M059J (cell line): Measurements from ENCODE around the gene KRTAP1-5. TPM values are rescaled to one million over a fixed set of nuclear protein-coding genes. Genes with fewer than 3 reads are reported as not detected.
A peak's percentile ranks its signal among the peaks of the same experiment; 100 is the strongest.
"Not testable (repeated sequence)": the region's sequence is repeated elsewhere in the genome, so short reads cannot be mapped to it uniquely, and the experiment has no call there.

Source experiments
- DNase-seq: peaks from one replicate; pipeline ENCODE4 v3.0.0-alpha.2; 2012; ENCODE audit warnings: low read depth
- total RNA-seq: library from RNA; depleted of rRNA; stranded (reverse); fragments of >200 nt; shearing (Covaris generic); gene quantifications from 2 replicates; pipeline ENCODE4 v1.2.3, GENCODE V29; 2014; rRNA removed

KRTAP1-5 gene, protein sequence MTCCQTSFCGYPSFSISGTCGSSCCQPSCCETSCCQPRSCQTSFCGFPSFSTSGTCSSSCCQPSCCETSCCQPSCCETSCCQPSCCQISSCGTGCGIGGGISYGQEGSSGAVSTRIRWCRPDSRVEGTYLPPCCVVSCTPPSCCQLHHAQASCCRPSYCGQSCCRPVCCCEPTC
- 3.2 and 5.7 TPM in 2 replicates for total RNA-seq

DNA sequence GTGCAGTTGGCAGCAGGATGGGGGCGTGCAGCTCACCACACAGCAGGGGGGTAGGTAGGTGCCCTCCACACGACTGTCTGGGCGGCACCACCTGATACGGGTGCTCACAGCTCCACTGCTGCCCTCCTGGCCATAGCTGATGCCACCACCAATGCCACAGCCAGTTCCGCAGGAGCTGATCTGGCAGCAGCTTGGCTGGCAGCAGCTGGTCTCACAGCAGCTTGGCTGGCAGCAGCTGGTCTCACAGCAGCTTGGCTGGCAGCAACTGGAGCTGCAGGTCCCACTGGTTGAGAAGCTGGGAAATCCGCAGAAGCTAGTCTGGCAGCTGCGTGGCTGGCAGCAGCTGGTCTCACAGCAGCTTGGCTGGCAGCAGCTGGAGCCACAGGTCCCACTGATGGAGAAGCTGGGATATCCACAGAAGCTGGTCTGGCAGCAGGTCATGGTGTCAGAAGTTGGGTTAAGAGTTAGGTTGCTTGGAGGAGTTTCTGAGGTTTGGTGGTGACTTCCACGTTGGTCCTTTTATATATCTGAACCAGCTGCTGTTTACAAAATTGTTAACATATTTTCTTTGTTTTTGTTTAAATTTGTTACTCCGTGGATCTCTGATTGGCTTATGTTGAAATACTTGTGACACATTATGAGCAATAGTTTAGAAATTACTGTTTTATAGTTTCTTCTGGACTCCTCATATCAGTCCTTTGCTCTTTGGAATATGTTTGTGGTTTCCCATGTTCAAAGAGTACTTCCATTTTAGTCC lies at the start of gene KRTAP1-5:
KRTAP1-5 (minus strand) TSS at position 494 of the 757 bp plus-strand sequence; CDS start at position 441, 53 bp downstream.
- DNase-seq, result peak; percentile 89

DNA sequence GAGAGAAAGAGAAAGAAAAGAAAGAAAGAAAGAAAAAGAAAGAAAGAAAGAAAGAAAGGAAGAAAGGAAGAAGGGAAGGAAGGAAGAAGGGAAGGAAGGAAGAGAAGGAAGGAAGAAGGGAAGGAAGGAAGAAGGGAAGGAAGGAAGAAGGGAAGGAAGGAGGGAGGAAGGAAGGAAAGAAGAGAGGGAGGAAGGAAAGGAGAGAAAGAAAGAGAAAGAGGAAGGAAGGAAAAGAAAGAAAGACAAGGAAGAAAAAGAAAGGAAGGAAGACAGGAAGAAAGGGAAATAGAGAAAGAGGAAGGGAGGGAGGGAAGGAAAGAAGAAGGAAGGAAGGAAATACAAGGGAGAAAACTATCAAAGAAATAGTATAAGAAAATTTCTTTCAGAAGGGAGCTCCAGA lies 49.8 kb upstream of the KRTAP1-5 start:
- no peak for DNase-seq

DNA sequence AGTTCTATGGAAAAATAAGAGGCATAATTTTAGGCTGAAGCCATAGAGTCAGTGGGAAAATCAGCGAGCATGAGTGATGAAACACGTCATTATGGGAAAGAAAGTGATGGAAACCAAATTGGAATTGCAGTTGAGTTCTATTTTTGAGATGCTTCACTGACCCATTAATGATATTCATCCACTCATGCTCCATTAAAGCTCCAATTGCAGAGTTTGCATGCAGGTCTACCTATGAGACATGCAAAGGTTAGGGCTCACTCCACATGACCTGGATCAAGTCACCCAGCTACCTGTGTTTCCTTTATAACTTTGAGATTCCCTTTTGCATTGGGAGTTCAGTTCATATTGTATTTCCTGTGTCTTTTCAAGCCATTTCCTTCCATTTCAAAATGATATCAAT lies 46.7 kb upstream of the KRTAP1-5 start:
- DNase-seq, result no peak

DNA sequence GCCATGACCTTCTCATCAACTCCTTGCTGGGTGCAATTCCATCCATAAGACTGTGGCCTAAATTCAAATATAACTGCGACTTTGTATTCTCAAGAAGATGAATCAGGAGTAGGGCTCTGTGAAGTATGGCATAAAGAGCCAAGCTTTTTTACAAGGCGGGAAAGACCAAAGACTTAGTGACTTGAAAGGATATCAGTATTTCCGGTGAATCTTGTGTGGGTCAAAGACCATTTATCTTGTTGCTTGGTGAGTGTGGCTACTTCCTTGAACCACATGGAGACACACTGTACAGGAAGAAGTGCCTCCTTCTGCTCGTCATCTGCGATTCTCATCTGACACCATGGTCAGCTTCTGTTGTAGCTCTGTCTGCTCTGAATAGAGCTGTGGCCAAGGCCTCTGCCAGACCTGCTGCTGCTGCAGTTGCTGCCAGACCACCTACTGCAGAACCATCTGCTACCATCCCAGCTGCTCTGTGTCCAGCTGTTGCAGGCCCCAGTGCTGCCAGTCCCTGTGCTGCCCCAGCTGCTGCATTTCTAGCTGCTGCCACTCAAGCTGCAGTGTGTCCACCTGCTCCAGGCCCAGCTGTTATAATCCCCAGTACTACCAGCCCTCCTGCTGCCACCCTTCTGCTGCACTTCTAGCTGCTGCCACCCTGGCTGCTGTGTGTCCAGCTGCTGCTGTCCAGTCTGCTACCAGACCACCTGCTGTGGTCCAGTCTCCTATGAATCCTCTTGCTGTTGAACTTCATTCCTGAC lies 44.8 kb upstream of the KRTAP1-5 start:
- no peak for DNase-seq

DNA sequence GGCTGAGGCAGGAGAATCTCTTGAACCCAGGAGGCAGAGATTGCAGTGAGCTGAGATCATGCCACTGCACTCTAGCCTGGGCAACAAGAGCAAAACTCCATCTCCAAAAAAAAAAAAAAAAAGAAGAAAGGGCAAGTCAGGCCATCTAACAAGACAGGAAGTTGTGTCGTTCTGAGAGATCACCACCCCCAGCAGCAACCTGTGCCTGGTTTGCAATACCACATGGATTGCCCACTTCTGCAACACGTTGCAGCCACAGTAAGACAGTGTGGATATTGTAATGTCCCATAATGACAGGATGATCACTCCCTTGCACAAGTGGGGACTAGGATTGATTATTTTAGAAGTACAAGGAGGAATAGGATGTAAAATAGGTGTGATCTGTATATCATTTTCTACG lies 42.0 kb upstream of the KRTAP1-5 start:
- DNase-seq, result no peak

DNA sequence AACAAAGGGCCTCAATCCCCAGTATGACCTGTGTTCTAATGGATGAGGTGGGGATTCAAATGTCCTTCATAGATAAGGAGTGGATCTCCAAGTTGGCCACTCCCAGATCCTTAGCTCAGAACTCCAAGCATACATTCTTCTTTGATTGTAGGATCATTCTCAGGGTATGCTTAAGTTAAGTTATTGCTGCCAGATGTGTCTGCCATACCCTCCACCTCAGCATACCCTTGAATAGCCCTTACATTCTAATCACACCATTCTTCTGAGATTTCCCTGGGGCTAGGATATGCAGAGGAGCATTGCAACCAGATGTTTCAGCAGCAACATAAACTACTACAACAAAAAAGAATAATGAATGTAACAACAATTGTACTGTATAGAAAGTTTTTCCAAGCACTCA lies 40.3 kb upstream of the KRTAP1-5 start:
- DNase-seq, result no peak

DNA sequence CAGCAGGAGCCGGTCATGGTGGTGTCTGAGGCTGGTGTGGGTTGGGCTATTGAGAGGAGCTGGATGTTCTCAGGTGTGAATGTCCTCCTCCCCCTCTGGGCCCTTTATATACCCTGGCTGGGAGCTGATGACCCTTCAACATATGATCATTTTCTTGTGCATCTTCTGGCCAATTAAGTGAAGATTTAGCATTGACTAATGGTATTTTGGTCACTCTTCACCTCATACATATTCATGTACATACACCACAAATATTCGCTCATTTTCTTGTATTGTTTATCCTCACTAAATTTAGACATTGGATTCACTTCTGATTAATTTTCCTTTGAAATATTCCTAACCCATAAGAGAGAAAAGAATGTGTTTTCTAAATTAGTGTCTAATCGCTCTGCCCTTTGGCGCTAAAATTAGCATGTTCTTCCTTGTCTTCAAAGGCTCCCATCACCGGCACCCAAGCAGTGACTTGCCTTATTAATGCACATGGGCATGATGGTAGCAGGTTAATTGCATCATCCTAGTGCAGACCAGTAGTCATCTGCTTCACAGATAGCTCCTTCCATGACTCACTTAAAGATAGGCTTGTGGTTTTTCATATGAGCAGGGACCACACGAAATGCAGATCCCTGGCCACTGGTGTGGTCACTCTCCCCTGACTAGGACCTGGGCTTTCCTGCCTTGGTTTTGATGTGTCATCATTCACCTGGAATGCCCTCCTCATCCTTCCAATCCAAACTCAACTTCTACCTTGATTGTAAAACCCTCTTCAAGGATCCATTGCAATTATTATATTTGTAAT lies 39.0 kb upstream of the KRTAP1-5 start, which contains the start of gene KRTAP2-4:
KRTAP2-4 (minus strand) TSS at position 51 of the 796 bp plus-strand sequence; CDS start at position 17, 34 bp downstream.
- peak; percentile 97 for DNase-seq

DNA sequence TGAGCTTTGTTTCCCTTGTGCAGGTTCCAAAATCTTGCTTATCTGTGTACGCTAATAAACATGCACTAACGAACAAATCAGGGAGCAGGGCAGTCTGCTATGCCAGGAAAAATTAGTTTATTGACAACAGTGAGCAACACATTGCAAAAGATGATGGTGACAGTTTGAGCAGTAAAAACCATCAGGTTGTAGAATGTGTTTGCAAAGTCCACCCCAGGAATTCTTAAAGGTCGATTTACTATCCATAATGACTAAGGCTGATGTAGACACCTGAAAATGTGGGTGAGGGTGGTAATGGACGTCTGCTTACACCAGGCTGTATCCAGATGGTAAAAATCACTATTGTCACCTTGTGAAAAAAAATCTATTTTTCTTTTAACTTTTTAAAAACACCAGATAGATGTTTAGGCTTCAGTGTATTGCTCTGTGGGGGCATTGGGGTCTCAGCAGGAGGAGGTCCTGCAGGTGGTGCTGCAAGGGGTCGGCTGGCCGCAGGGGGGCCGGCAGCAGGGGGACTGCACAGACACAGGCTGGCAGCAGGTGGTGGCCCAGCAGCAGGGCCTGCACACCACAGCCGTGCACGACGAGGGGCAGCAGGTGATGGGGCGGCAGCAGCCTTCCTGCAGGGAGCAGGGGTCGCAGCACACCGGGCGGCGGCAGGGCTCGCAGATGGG lies 38.1 kb upstream of the KRTAP1-5 start:
- DNase-seq, result not testable (repeated sequence)

DNA sequence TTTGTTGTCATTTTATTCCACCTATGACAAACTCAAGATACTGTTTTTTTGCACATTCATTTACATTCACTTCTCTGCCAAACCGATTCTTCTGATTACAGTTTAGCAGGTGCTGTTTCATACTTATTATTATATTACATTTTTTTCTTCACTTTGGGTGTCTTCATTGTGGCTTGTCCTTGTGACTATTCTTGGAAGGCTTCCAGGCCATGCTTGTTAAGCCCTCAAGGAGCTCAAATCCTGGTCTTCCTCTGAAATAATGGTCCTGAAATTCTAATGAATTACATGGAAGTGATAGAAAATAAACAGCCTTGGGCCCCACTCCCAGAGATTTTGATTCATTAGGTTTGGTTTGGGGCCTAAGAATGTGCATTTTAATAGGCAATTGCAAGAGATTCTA lies 37.3 kb upstream of the KRTAP1-5 start:
- DNase-seq, result peak; percentile 49

DNA sequence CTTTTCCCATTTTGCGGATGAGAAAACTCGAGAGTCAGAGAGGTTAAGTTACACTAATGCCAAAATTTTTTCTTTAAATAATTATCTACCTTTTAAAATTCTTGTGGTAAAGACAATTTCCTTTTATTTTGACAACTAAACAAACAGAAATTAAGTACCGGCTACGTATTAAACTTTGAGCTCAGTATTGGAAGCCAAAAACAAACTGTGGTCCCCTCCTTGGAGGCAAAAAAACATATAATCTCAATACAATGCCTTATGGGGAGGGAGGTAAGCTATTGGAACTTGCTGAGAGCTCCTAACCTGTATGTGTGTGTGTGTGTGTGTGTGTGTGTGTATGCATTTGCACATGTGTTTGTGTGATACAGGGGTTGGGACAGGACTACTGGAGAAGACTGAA lies 36.4 kb upstream of the KRTAP1-5 start:
- DNase-seq, result peak; percentile 61

DNA sequence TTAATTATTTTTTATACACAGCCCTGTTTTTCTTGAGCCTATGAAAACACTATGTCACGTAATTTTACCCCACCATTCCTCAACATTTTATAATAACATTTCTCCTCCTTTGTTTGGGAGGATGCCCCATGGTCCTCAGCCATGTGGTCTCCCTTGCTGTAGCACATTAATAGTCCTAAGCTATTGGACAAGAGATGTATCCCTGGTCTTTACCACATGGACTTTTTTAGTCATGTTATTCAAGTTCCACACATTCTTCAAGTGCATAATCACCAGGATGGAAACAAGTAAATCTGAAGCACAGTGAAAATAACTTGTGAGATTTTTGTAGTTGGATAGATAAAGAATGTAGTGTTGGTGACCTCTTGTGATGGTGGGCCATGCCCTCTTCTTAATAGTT lies 35.0 kb upstream of the KRTAP1-5 start:
- peak; percentile 94 for DNase-seq

DNA sequence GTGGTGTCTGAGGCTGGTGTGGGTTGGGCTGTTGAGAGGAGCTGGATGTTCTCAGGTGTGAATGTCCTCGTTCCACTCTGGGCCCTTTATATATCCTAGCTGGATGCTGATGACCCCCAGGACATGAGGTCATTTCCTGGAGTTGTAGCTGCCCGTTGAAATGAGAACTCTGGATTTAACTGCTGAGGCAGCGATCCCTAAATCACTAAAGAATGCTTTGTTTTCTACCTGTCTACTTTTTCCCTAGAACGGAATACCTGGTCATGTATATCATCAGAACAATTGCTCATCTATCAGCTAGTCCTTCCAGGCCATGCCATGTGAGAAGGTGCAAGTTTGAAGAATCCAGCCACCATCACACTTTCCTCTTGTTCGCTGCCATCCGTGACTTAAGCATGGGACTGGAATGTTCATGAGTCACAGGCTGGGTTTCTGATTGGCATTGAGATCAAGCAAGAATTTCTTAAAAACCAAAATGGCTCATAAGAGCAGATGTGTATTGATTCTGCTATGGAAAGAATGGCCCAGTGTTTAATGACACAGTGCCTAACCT lies 33.1 kb upstream of the KRTAP1-5 start, which contains the start of gene KRTAP2-3:
KRTAP2-3 (minus strand) TSS at position 63 of the 553 bp plus-strand sequence. CDS start 64 bp downstream, outside the sequence.
- peak; percentile 97 for DNase-seq

DNA sequence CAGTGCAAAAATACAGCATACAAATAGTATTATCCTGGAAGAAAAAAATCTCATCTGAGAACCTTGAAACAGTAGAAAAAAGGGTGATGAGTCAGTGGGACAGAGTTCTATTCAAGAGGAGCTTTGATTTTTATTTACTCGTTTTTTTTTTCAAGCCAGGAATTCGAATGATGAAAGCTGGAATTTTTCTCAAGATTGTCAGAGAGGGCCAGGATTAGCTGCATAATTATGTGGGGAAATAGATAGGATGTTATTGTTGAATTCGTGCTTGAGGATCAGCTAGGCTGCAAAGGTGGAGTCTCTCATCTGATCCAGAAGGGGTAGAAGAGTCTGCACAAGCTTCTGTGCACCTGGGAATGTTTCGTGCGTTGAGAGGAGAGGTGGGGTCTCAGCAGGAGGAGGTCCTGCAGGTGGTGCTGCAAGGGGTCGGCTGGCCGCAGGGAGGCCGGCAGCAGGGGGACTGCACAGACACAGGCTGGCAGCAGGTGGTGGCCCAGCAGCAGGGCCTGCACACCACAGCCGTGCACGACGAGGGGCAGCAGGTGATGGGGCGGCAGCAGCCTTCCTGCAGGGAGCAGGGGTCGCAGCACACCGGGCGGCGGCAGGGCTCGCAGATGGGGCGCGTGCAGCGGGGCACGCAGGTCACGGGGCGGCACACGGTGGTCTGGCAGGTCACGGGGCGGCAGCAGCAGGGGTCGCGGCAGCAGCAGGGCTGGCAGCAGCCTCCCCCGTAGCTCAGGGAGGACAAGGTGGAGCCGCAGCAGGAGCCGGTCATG lies 32.5 kb upstream of the KRTAP1-5 start:
- DNase-seq, result peak; percentile 92

DNA sequence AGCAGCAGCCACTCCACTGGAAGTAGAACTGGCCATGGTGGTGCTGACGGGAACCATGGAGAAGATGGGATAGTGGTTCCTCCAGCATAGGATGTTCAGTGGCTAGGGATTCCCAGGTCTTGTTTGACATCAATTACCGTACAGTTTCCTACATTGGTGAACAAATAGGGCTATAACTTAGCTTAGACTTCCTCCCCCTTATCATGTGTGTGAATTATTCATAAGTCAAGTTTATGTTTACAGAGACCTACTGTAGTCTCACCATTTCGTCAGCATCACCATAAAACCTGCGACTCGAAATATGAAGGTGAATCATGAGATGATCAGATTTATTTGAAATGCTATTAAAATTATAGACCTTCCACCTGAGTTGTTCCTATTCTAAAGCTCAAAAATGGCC lies 31.7 kb upstream of the KRTAP1-5 start:
- DNase-seq, result peak; percentile 58

DNA sequence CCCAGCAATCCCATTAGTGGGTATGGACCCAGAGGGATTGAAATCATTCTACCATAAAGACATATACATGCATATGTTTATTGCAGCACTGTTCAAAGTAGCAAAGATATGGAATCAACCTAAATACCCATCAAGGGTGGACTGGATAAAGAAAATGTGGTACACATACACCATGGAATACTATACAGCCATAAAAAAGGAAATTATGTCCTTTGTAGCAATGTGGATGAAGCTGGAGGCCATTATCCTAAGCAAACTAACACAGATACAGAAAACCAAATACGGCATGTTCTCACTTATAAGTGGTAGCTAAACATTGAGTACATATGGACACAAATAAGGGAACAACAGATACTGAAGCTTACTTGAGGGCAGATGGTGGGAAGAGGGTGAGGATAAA lies 30.5 kb upstream of the KRTAP1-5 start:
- no peak for DNase-seq

DNA sequence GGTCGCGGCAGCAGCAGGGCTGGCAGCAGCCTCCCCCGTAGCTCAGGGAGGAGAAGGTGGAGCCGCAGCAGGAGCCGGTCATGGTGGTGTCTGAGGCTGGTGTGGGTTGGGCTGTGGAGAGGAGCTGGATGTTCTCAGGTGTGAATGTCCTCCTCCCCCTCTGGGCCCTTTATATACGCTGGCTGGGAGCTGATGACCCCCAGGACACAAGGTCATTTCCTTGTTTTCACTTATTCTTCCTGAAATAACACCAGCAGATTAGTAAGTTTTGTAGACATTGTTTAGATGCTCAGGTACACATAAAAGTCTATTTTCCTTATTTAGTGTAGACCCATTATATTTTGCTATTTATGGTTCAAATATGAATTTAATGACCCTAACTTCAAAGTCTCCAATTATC lies 28.1 kb upstream of the KRTAP1-5 start, which contains the start of gene KRTAP2-2:
KRTAP2-2 (minus strand) TSS at position 101 of the 400 bp plus-strand sequence; CDS start at position 82, 19 bp downstream.
- not testable (repeated sequence) for DNase-seq

DNA sequence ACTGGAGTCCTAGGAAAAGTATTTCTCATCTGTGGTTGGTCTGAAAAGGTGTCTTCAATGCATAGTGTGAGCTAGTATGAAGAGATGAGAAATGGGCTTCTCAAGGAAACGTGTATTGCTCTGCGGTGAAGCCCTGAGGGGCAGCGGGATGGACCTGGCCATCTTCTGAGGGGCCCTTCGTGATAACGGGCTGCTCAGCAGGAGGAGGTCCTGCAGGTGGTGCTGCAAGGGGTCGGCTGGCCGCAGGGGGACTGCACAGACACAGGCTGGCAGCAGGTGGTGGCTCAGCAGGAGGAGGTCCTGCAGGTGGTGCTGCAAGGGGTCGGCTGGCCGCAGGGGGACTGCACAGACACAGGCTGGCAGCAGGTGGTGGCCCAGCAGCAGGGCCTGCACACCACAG lies 27.5 kb upstream of the KRTAP1-5 start:
- DNase-seq, result not testable (repeated sequence)

DNA sequence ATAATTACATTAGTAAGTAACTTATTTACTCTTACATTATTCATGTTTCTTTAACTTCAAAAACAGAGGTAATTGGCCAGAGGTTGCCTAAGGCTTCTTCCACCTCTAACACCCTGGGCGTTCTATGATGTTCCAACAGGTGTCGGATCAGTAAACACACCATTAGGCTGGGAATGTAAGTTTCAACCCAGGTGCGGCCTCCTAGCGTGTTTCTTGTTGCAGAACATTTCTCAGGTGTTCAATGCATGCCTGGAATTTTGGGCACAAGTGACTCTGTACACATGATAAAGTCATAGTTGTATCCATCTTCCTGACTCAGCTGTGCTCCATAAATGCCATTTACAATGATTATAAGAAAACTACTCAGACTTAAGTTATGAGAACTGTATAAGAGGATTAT lies 27.0 kb upstream of the KRTAP1-5 start:
- no peak for DNase-seq

DNA sequence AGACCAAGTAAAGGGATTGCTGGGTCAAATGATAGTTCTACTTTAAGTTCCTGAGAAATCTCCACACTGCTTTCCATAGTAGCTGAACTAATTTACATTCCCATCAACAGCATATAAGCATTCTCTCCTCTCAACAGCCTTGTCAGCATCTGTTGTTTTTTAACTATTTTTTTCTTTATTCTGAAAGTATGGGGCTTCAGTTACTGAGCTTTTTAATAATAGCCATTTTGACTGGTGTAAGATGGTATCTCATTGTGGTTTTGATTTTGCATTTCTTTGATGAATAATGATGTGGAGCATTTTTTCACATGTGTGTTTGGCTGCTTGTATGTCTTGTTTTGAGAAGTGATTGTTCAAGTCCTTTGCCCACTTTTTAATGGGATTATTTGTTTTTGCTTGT lies 25.6 kb upstream of the KRTAP1-5 start:
- peak; percentile 79 for DNase-seq

DNA sequence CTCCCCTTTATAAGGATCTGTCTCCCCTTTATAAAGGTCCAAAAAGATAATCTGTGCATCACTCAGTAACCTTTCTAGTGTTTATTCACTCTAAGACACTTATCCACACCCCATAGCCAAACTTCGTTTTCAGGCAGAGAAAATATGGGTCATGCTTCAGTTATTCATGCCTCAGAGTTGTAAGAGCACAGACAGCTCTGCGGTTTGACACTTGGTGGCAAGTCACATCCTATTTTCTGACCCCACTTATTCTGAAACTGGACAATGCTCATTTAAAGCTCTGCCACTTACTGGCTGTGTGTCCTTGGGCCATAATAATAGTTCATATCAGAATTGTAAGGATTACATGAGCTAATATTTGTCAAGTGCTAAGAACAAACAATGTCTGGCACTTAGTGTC lies 22.1 kb upstream of the KRTAP1-5 start:
- peak; percentile 96 for DNase-seq
